Measurements from ENCODE around the gene RAI14.

RAI14 gene

GRCh38 chr5:34609951-34610441, 46.1 kb upstream of the RAI14 start:
- Histone ChIP-seq H3F3A (ENCODE audit: insufficient read depth, low read length) (no peaks in the 10 kb centered on the region), H3K4me1 (ENCODE audit: low read length) (no peaks in the 10 kb centered on the region), H3K9ac (ENCODE audit: low read length) (no peak overlapping the region), H3K9me3 (replicated peaks; ENCODE audit: insufficient read depth, low read length) (no peaks in the 10 kb centered on the region), H3K27me3 (replicated peaks; ENCODE audit: insufficient read depth, low read length) (no peaks in the 10 kb centered on the region), H2AFZ (ENCODE audit: low read length) (no peak overlapping the region), H3K4me3 (ENCODE audit: low read length) (no peak overlapping the region), H3K4me2 (ENCODE audit: low read depth, low read length) (no peak overlapping the region), H3K36me3 (replicated peaks; ENCODE audit: insufficient read depth, low read length) (no peaks in the 10 kb centered on the region), H4K20me1 (ENCODE audit: insufficient read depth, low read length) (no peaks in the 10 kb centered on the region), H3K79me2 (ENCODE audit: low read length) (no peaks in the 10 kb centered on the region), H3K27ac (ENCODE audit: low read length) (no peak overlapping the region), H3K9me2 (replicated peaks; ENCODE audit: insufficient read depth, low read length) (no peaks in the 10 kb centered on the region)
- DNase-seq: no peak
- no peak for TF ChIP-seq EZH2 (optimal IDR thresholded peaks at IDR 0.05; ENCODE audit: low read depth, low read length)
- TF ChIP-seq CTCF (IDR thresholded peaks at IDR 0.05; ENCODE audit: low read length): no peak
- TF ChIP-seq EZH2phosphoT487 (IDR thresholded peaks at IDR 0.05; ENCODE audit: low read length): no peak

GRCh38 chr5:34610546-34610945, 45.6 kb upstream of the RAI14 start:
- Histone ChIP-seq H3F3A (ENCODE audit: insufficient read depth, low read length) (no peaks in the 10 kb centered on the region), H3K9me3 (replicated peaks; ENCODE audit: insufficient read depth, low read length) (no peaks in the 10 kb centered on the region), H3K27ac (ENCODE audit: low read length) (no peak overlapping the region), H3K4me2 (ENCODE audit: low read depth, low read length) (no peak overlapping the region), H2AFZ (ENCODE audit: low read length) (no peak overlapping the region), H3K4me3 (ENCODE audit: low read length) (no peak overlapping the region), H3K79me2 (ENCODE audit: low read length) (no peaks in the 10 kb centered on the region), H4K20me1 (ENCODE audit: insufficient read depth, low read length) (no peaks in the 10 kb centered on the region), H3K27me3 (replicated peaks; ENCODE audit: insufficient read depth, low read length) (no peaks in the 10 kb centered on the region), H3K9ac (ENCODE audit: low read length) (no peak overlapping the region), H3K36me3 (replicated peaks; ENCODE audit: insufficient read depth, low read length) (no peaks in the 10 kb centered on the region), H3K9me2 (replicated peaks; ENCODE audit: insufficient read depth, low read length) (no peaks in the 10 kb centered on the region), H3K4me1 (ENCODE audit: low read length) (no peaks in the 10 kb centered on the region)
- no peak for TF ChIP-seq EZH2 (optimal IDR thresholded peaks at IDR 0.05; ENCODE audit: low read depth, low read length)
- TF ChIP-seq CTCF (IDR thresholded peaks at IDR 0.05; ENCODE audit: low read length): no peak
- TF ChIP-seq EZH2phosphoT487 (IDR thresholded peaks at IDR 0.05; ENCODE audit: low read length): no peak
- DNase-seq: no peak

GRCh38 chr5:34611464-34612415, 44.4 kb upstream of the RAI14 start:
- Histone ChIP-seq H3K79me2 (ENCODE audit: low read length) (no peaks in the 10 kb centered on the region), H3K9me3 (replicated peaks; ENCODE audit: insufficient read depth, low read length) (no peaks in the 10 kb centered on the region), H3F3A (ENCODE audit: insufficient read depth, low read length) (no peaks in the 10 kb centered on the region), H3K4me1 (ENCODE audit: low read length) (no peaks in the 10 kb centered on the region), H3K4me3 (ENCODE audit: low read length) (no peak overlapping the region), H2AFZ (ENCODE audit: low read length) (no peak overlapping the region), H3K27me3 (replicated peaks; ENCODE audit: insufficient read depth, low read length) (no peaks in the 10 kb centered on the region), H3K9me2 (replicated peaks; ENCODE audit: insufficient read depth, low read length) (no peaks in the 10 kb centered on the region), H3K36me3 (replicated peaks; ENCODE audit: insufficient read depth, low read length) (no peaks in the 10 kb centered on the region), H3K9ac (ENCODE audit: low read length) (no peak overlapping the region), H4K20me1 (ENCODE audit: insufficient read depth, low read length) (no peaks in the 10 kb centered on the region), H3K4me2 (ENCODE audit: low read depth, low read length) (no peak overlapping the region), H3K27ac (ENCODE audit: low read length) (no peak overlapping the region)
- no peak for TF ChIP-seq EZH2phosphoT487 (IDR thresholded peaks at IDR 0.05; ENCODE audit: low read length)
- TF ChIP-seq EZH2 (optimal IDR thresholded peaks at IDR 0.05; ENCODE audit: low read depth, low read length): no peak
- TF ChIP-seq CTCF (IDR thresholded peaks at IDR 0.05; ENCODE audit: low read length): no peak
- no peak for DNase-seq

Measured in MM.1S (cell line).